HG02884 (cell line): Measurements from ENCODE around the gene STRADB.
"Not testable (repeated sequence)": the region's sequence is repeated elsewhere in the genome, so short reads cannot be mapped to it uniquely, and the experiment has no call there.

Experiments
- ATAC-seq: cut with Tn5 transposase; IDR thresholded peaks from one replicate; pipeline ENCODE4 v1.9.1; 2021; ENCODE audit warnings: mild to moderate bottlenecking, moderate library complexity; ENCODE audit not compliant: unreplicated experiment

Gene STRADB, protein sequence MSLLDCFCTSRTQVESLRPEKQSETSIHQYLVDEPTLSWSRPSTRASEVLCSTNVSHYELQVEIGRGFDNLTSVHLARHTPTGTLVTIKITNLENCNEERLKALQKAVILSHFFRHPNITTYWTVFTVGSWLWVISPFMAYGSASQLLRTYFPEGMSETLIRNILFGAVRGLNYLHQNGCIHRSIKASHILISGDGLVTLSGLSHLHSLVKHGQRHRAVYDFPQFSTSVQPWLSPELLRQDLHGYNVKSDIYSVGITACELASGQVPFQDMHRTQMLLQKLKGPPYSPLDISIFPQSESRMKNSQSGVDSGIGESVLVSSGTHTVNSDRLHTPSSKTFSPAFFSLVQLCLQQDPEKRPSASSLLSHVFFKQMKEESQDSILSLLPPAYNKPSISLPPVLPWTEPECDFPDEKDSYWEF

DNA sequence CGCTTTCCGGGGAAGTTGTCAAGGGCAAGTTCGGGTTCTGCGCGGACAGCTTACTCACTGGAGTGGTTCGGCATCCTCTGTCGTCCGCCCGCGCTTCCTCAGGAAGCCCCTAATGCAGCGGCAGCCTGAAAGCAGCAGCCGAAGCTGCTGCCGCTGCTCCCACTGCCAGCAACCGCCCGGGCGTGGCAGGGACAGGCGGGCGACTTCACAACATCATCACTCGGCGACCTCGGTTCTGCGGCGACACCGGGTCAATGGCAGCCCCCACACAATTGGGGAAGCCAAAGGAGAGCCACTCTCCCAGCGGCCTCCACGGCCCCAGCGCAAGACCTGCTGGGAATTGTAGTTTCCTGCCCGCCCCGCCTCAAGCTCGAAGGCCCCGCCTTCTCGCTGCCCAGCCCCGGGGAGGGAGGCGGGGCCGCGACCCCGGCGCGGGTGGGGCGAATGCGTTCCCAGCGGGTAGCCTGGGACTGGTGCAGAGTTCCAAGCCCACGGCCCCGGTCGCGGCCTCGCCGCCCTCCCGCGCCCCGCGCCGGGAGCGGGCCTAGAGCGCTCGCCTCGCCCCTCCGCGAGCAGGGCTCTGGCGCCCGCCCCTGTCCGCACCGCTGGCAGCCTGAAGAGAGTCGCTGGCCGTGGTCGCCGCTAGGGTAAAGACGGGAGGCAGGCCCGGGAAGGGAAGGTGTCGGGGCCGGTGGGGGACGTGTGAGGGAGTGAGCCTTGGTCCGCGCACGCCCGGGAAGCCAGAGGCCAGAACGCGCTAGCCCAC is at the start of gene STRADB, which contains the start of gene TRAK2:
Gene STRADB (plus strand): TSS at position 449 of the 766 bp plus-strand sequence. CDS start 3,101 bp downstream, outside the sequence.
Gene TRAK2 (minus strand): TSS at position 167 of the 766 bp plus-strand sequence. CDS start 30,951 bp downstream, outside the sequence.
- peak; percentile 91 for ATAC-seq

DNA sequence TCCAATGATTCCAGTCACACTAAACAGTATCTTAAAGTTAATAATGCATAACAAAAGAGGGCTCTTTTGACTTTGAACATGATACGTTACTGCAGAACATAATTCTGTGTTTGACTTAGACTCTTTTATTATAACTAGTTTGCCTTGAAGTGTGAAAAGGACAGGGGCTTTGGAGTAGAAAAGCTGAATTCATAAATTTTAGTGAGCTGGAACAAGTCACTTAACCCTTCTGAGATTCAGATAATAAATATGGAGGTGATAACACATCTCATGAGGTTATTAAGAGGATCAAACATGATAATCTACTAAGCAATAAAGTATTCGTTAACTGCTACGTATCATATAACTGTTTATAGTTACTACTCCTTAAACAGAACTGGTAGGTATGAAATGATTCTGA is 49.7 kb upstream of the STRADB start:
- ATAC-seq: no peak

GRCh38 chr2:201402651-201403562 is 48.6 kb upstream of the STRADB start:
- no peak for ATAC-seq

- no peak for ATAC-seq
Measured at GRCh38 chr2:201403880-201404279, 47.7 kb upstream of the STRADB start.

- no peak for ATAC-seq
Measured at GRCh38 chr2:201404699-201405280, 46.8 kb upstream of the STRADB start.

DNA sequence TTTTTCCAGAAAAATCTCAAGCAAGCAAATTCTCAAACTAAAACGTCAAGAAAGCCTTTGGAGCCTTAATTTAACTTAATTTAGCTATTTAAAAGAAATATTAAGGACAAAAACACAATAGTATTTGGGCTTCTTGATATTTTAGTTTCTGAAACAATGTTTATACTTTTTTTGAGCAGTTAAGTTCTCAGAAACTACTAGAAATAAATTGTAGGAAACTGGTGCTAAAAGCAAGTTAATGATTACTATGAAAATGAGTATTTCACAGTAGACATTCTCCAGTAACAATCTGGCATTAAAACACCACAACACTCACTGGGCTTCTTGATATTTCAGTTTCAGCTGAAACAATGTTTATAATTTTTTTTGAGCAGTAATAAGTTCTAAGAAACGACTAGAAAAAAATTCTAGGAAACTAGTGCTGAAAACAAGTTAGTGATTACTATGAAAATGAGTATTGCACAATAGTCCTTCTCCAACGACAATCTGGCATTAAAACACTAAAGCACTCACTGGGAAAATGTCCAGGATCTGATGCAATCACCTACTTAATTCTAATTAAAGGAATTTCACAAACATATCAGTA is 45.4 kb upstream of the STRADB start:
- ATAC-seq: no peak

DNA sequence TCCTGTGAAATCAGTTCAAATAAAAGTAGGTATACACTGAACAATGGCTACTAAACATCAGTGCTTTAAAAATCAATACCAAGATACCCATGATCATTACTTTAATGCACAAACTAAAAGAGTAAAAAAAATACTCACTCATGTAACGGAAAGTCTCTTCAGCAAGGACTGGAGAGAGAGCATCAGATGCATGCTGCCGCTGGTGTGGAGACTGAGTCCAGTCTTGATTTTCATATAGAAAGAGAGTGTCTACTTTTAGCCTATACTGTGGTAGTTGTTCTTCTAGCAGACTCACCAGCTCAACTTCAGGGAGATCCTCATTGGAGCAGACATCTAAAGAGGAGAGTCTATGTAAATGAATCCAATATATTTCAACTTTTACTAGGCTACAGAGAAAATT is 44.3 kb upstream of the STRADB start:
- no peak for ATAC-seq

- ATAC-seq: no peak
Measured at GRCh38 chr2:201408931-201409330, 42.6 kb upstream of the STRADB start.

DNA sequence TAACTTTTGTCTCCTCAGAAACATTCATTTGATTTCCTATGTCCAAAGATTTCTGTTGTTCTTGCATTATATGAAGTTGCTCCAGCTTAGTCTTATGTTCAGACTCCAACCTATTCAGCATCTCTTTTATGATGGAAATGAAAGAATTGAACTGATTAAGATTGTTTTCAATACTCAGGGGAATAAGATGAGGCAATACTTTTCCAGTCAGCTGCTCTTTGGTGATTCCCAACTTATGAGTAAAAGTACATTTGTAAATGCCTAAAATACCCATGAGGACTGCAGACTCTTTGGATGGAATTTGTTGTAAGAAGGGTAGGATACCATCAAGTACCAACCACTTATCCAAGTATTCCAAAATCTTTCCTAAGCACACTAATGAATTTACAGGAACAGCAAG is 40.1 kb upstream of the STRADB start:
- ATAC-seq: no peak

- no peak for ATAC-seq
Measured at GRCh38 chr2:201413143-201413542, 38.4 kb upstream of the STRADB start.

GRCh38 chr2:201413552-201413951 is 38.0 kb upstream of the STRADB start:
- no peak for ATAC-seq

- peak; percentile 85 for ATAC-seq
Measured at GRCh38 chr2:201414099-201415023, 37.2 kb upstream of the STRADB start.

DNA sequence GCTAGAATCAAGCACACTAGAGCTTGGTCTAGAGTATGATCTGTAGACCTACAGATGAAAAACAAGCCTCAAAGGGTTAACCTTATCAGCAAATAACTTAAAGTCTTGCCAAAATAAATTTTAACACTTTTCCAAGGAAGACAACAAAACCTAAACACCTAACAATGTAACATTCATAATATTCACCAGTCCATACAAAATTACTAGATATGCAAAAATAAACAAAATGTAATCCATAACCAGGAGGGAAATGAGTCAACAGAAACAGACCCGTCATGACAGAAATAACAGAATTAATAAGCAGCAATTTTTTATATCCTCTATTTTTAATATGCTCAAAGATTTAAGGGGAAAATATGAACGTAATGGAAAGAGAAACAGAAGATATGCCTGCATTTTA is 36.4 kb upstream of the STRADB start:
- no peak for ATAC-seq

- no peak for ATAC-seq
Measured at GRCh38 chr2:201419057-201419635, 32.4 kb upstream of the STRADB start.

DNA sequence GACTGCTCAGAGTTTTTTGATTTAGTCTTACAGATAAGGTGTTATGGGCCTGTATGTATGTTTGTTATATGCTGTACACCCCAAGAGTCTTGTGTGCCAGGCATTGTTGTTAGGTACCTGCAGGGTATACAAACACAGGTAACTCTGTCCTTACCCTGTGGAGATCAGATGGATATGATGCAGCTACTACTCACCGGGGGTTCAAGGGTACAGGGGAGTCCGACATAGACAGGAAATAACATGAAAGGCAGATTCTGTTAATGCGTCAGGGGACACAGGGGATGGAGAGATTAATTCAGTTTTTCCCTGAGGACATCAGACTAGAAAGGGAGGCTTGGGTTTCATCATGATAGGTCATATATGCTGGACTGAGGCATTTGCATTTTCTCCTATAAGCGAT is 31.6 kb upstream of the STRADB start:
- ATAC-seq: no peak

DNA sequence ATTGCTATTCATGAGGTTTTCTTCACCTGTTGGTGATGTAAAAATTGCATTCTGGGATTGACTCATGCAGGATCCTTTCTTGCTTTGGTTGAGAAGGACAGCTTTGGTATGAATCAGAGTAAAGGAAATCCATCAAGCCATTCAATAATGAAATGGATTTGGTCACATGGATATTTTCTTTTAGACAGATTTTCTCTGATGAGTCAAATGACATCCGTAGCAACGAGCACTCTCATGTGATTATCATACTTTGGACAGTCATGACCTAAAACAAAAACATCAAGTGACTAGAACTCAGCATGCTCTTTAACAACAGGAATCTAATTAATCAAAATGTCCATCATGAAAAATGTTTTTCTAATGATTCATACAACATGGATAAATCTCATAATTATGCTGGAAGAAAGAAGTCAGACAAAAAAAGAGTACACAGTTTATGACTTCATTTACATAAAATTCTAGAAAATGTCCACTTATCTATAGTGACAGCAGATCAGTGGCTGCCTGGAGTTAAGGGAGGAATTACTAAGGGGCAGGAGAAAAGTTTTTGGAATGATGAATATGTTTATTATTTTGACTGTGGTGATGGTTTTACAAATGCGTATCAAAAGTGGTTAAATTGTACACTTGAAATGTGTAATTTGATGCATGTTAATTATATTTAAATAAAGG is 31.0 kb upstream of the STRADB start:
- no peak for ATAC-seq

GRCh38 chr2:201425952-201426351 is 25.6 kb upstream of the STRADB start:
- ATAC-seq: no peak

- not testable (repeated sequence) for ATAC-seq
Measured at GRCh38 chr2:201428366-201428765, 23.2 kb upstream of the STRADB start.
